Astrocyte (in vitro differentiated cells and primary cell): ENCODE measurements around the gene GIT2.

ENCODE experiments used
- CTCF ChIP-seq: IDR thresholded peaks from 2 replicates; pipeline ENCODE4 v1.5.1; 2011; ENCODE audit warnings: low read depth, mild to moderate bottlenecking, inconsistent platforms, low read length, moderate library complexity; ENCODE audit not compliant: insufficient read depth
- EZH2 ChIP-seq: IDR thresholded peaks from 2 replicates; pipeline ENCODE4 v1.6.1; 2012; ENCODE audit warnings: mild to moderate bottlenecking, low read length, inconsistent platforms; ENCODE audit not compliant: insufficient read depth

- no peak for TF ChIP-seq CTCF
- TF ChIP-seq EZH2, result no peak
Observed at GRCh38 chr12:109999649-109999971, 3.4 kb upstream of the GIT2 start.
